ENCODE measurements around the gene RPL13A. TPM values are rescaled to one million over a fixed set of nuclear protein-coding genes. Genes with fewer than 3 reads are reported as not detected.

RPL13A gene
- total RNA-seq, 1 donor from 2014 or later, result 2,820 TPM

- ATAC-seq, result no peak
Measured at GRCh38 chr19:49486232-49486631, 1.2 kb upstream of the RPL13A start.

- ATAC-seq, result no peak
Measured at GRCh38 chr19:49486710-49487276, 615 bp upstream of the RPL13A start.

- no peak for ATAC-seq
Measured at GRCh38 chr19:49488046-49488862, 846 bp downstream of the RPL13A start.

GRCh38 chr19:49488863-49489537, 1.6 kb downstream of the RPL13A start:
- ATAC-seq, result no peak

- no peak for ATAC-seq
Measured at GRCh38 chr19:49489601-49490167, 2.3 kb downstream of the RPL13A start.

- no peak for ATAC-seq
Measured at GRCh38 chr19:49490287-49491029, 3.0 kb downstream of the RPL13A start.

- no peak for ATAC-seq
Measured at GRCh38 chr19:49491030-49491803, 3.8 kb downstream of the RPL13A start.

- ATAC-seq, result no peak
Measured at GRCh38 chr19:49491804-49492572, 4.6 kb downstream of the RPL13A start.

- ATAC-seq, result no peak
Measured at GRCh38 chr19:49492573-49493405, 5.4 kb downstream of the RPL13A start.

- ATAC-seq, result no peak
Measured at GRCh38 chr19:49496574-49497008, 9.2 kb downstream of the RPL13A start.

GRCh38 chr19:49497047-49497788, 9.8 kb downstream of the RPL13A start:
- peak; percentile 9 for ATAC-seq

- ATAC-seq, result no peak
Measured at GRCh38 chr19:49497789-49498103, 10.3 kb downstream of the RPL13A start.

GRCh38 chr19:49498475-49498874, 11.1 kb downstream of the RPL13A start:
- ATAC-seq, result no peak

- no peak for ATAC-seq
Measured at GRCh38 chr19:49499030-49499670, 11.7 kb downstream of the RPL13A start.

GRCh38 chr19:49502866-49503581, 15.6 kb downstream of the RPL13A start:
- ATAC-seq, result peak; percentile 23

- ATAC-seq, result no peak
Measured at GRCh38 chr19:49503582-49503962, 16.2 kb downstream of the RPL13A start.

GRCh38 chr19:49506575-49507105, 19.2 kb downstream of the RPL13A start:
- peak; percentile 74 for ATAC-seq

All from esophagus mucosa (tissue), 1 donor.